Omental fat pad (tissue), 4 donors: Measurements from ENCODE around the gene SRSF5. TPM values are rescaled to one million over a fixed set of nuclear protein-coding genes. Genes with fewer than 3 reads are reported as not detected.
A peak's percentile ranks its signal among the peaks of the same experiment; 100 is the strongest.

Experiments
- ATAC-seq: fragments of 150-250 bp; one replicate; pipeline ENCODE4 v1.9.1; 2016; ENCODE audit warnings: mild to moderate bottlenecking, moderate library complexity; ENCODE audit not compliant: low FRiP score
- DNase-seq: peaks from one replicate; pipeline ENCODE4 v3.0.0-alpha.2; 2019; ENCODE audit warnings: low spot score
- total RNA-seq, 4 donors: library from RNA; depleted of rRNA; stranded (reverse); fragments of >200 nt; gene quantifications; one replicate each; pipeline ENCODE4 v1.1.0, GENCODE V29; 2016
- TF ChIP-seq, protein P1 (sequence below), 3 donors: fragments of 450-650 bp; IDR thresholded peaks; one replicate each; pipeline ENCODE4 v1.5.1; 2016 to 2017; ENCODE audit warnings: antibody characterized with exemption in 3 of 3, mild to moderate bottlenecking in 3 of 3, moderate library complexity in 2 of 3

The SRSF5 gene
- total RNA-seq, 4 donors from 2014 or later: 198 to 421 (median 367) TPM

GRCh38 chr14:69794791-69795190 is 27.8 kb downstream of the SRSF5 start:
- DNase-seq (no peak), ATAC-seq (no peak)
- TF ChIP-seq, protein P1, sequence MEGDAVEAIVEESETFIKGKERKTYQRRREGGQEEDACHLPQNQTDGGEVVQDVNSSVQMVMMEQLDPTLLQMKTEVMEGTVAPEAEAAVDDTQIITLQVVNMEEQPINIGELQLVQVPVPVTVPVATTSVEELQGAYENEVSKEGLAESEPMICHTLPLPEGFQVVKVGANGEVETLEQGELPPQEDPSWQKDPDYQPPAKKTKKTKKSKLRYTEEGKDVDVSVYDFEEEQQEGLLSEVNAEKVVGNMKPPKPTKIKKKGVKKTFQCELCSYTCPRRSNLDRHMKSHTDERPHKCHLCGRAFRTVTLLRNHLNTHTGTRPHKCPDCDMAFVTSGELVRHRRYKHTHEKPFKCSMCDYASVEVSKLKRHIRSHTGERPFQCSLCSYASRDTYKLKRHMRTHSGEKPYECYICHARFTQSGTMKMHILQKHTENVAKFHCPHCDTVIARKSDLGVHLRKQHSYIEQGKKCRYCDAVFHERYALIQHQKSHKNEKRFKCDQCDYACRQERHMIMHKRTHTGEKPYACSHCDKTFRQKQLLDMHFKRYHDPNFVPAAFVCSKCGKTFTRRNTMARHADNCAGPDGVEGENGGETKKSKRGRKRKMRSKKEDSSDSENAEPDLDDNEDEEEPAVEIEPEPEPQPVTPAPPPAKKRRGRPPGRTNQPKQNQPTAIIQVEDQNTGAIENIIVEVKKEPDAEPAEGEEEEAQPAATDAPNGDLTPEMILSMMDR (IDR thresholded peaks at IDR 0.05): no peak

GRCh38 chr14:69795691-69796090 is 28.7 kb downstream of the SRSF5 start:
- TF ChIP-seq, protein P1 (IDR thresholded peaks at IDR 0.05): no peak
- no peak for DNase-seq
- ATAC-seq: no peak

GRCh38 chr14:69796797-69797500 is 30.0 kb downstream of the SRSF5 start, which contains the start of gene SLC10A1:
SLC10A1 (minus strand) TSS chr14:69797241; CDS start chr14:69797155, 86 bp downstream.
- TF ChIP-seq, protein P1 (IDR thresholded peaks at IDR 0.05): no peak
- ATAC-seq (peak; percentile 47), DNase-seq (no peak)

DNA sequence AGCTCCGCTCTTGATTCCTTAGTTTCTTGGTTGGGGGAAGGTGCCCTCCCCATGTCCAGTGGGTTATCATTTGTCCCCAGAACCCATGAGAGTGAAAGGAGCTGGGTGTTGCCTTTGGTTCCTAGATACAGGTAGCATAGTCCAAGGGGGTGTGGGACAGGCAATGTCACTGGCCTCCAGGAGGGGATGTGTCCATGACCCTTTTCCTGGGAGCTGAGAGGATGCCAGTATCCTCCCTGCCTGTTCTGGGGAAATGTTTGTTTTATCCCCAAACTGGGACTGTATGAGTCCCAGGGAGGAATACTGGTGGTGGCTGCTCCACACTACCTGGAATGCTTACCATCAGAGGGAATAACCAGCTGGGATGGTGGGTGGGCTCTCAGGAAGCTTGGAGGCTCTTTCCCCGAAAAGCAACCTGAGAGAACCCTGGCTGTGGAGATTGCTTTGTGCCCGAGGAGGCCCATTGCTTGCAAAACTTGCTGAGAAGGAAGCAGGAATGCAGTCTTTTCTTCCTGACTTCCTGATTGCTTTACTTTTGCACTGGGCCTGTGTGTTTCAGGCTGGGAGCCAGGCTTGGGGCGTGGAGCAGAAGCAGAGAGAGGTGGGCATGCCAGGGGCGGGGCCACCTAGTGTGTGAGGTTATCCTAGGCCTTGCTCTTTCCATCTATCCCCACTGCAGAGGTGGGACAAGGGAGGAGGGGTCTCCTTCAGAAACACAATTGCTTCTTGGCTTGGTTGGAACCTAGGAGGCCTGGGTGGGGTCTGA is 30.8 kb downstream of the SRSF5 start:
- TF ChIP-seq, protein P1 (IDR thresholded peaks at IDR 0.05): no peak
- ATAC-seq (no peak), DNase-seq (no peak)

DNA sequence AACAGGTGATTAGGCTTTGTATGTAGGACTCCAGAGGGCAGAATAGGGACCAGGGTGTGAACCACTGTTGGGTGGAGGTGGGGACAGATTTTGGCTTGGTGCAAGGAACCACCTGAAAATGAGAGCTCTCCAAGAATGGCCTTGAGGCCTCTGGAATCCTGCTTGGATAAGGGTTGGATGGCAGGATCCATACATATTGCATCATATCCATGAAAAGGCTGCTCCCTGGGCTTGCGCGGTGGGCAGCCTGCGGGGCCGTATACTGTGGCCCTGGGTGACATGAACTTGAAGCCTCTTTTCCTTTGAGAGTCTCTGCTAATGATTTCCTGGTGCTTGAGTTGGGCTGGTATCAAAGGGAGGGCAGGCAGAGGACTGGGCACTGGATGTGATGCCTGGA is 31.4 kb downstream of the SRSF5 start:
- ATAC-seq: no peak
- TF ChIP-seq, protein P1 (IDR thresholded peaks at IDR 0.05): no peak
- no peak for DNase-seq

DNA sequence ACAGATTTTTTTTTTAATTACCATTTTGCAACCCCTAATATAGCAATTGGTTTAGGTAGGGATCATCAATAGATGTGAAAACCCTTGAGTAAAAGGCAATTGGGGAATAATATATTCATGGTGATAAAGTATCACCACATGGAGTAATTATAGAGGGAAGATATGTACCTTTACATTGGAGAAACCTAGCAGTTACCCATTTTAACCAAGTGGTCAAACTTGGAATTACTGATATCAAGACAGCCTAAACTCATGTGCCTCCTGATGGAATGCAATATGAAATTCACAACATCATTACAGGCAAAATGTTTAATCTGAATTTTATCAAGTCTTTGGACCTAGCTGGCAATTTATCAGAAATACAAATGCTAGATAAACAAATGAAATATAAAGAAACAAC is 36.8 kb downstream of the SRSF5 start:
- no peak for ATAC-seq
- TF ChIP-seq, protein P1 (IDR thresholded peaks at IDR 0.05): no peak

More for the DNA sequence above, 36.8 kb downstream of the SRSF5 start:
- no peak for DNase-seq
